ENCODE measurements around the gene ESYT3. TPM values are rescaled to one million over a fixed set of nuclear protein-coding genes. Genes with fewer than 3 reads are reported as not detected.

The ESYT3 gene
- total and polyA plus RNA-seq, 2 of the 8 experiments (the other 6 are each of a cell fraction or from before 2014, with no cell fraction given), result 4.4 to 7.3 TPM

DNA sequence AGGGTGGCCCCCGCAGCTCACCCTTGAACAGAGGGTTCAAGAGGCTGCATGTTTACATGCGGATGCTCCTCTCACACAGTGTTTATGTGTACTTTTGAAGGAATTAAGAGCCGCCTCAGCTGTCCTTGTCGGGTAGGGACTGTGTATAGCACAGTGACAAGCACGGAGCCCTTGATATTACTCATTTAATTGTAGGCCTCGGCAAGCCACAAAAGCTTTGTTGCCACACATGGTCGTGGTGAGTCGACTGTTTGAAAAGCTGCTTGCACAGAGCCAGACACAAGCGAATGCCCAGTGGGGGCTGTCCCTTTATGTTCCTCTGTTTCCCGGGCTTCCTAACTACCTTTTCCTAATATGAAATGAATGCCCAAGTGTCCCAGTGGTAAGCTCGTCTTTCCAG, 4.5 kb downstream of the ESYT3 start:
- Histone ChIP-seq H2BK12ac (ENCODE audit: low read depth, low read length) (no peak overlapping the region), H3K4ac (replicated peaks; ENCODE audit: insufficient read length, low read depth, low read length) (no peak overlapping the region), H4K20me1 (replicated peaks in 1 of 2; ENCODE audit: control insufficient read depth in 1 of 2, insufficient read depth in 2 of 2, low read length in 2 of 2) (peaks cover 0 to 2% of the 10 kb centered on the region in 2 experiments), H2BK20ac (ENCODE audit: low read length) (no peak overlapping the region), H4K5ac (ENCODE audit: insufficient read length, low read depth, low read length) (no peak overlapping the region), H3K36me3 (ENCODE audit: control insufficient read depth in 2 of 4, insufficient read depth in 4 of 4, low read length in 3 of 4) (peaks cover 0 to 2% (median 0%) of the 10 kb centered on the region in 4 experiments; a peak in 1 of 8 replicates), H3K4me2 (ENCODE audit: insufficient read depth in 1 of 2, low read depth in 2 of 2, low read length in 2 of 2) (no peak overlapping the region), H3K79me1 (ENCODE audit: low read depth, low read length) (peaks cover 3% of the 10 kb centered on the region; the same call in 1 of the 2 replicates), H3K79me2 (ENCODE audit: control insufficient read depth in 1 of 2, insufficient read depth in 2 of 2, low read length in 2 of 2) (no peaks in the 10 kb centered on the region), H4K8ac (ENCODE audit: extremely low read depth, insufficient read depth, low read length) (no peak overlapping the region), H3K23ac (ENCODE audit: insufficient read length) (no peak overlapping the region), H3K18ac (ENCODE audit: extremely low read depth, low read length) (no peak overlapping the region), H3K56ac (replicated peaks; ENCODE audit: insufficient read length, low read depth, low read length) (no peak overlapping the region), H4K91ac (replicated peaks; ENCODE audit: insufficient read length, low read length) (no peak overlapping the region), H3K27ac (ENCODE audit: low read depth, low read length) (no peak overlapping the region), H3K4me3 (ENCODE audit: extremely low read depth in 1 of 4, insufficient read depth in 2 of 4, low read depth in 3 of 4, low read length in 4 of 4) (no peak overlapping the region), H2AK5ac (ENCODE audit: low read depth, low read length) (no peak overlapping the region), H3K14ac (ENCODE audit: insufficient read length) (no peak overlapping the region), H3K27me3 (replicated peaks in 1 of 4; ENCODE audit: control insufficient read depth in 3 of 4, extremely low read depth in 1 of 4, insufficient read depth in 3 of 4, low read length in 3 of 4) (peaks cover 13 to 31% (median 25%) of the 10 kb centered on the region in 4 experiments), H2AFZ (ENCODE audit: low read length) (no peak overlapping the region), H3K4me1 (replicated peaks in 1 of 4; ENCODE audit: control insufficient read depth in 3 of 4, insufficient read depth in 4 of 4, low read length in 3 of 4) (peaks cover 3 to 16% (median 6%) of the 10 kb centered on the region in 4 experiments), H3K9ac (replicated peaks in 1 of 4; ENCODE audit: extremely low read depth in 1 of 4, low read depth in 3 of 4, low read length in 3 of 4) (no peak overlapping the region), H2BK15ac (ENCODE audit: low read length) (no peak overlapping the region), H3K23me2 (ENCODE audit: low read depth, low read length) (peaks cover 8% of the 10 kb centered on the region; the same call in 1 of the 2 replicates), H3K9me3 (ENCODE audit: insufficient read depth in 2 of 2, low read depth in 1 of 2, low read length in 1 of 2) (peaks cover 2 to 5% of the 10 kb centered on the region in 2 experiments), H2BK120ac (replicated peaks; ENCODE audit: low read depth, low read length) (no peak overlapping the region), H2BK5ac (ENCODE audit: low read depth, low read length) (no peak overlapping the region)
- no peak for DNase-seq (ENCODE audit: low read depth in 1 of 2, low spot score in 2 of 2)
- 88% methylated on average over 11 of the region's 11 CpGs; no CpG with 5 or more reads in 1 of the 2 experiments for WGBS, 2 experiments (ENCODE audit: extremely low coverage in 1 of 2, insufficient coverage in 1 of 2, insufficient read length in 1 of 2, insufficient replicate concordance in 2 of 2, low coverage in 1 of 2, low lambda C conversion rate in 2 of 2, missing lambda C conversion rate in 1 of 2)
- CTCF ChIA-PET (ENCODE audit: partially characterized antibody), result interaction anchor here (0.6 to 5.7 kb wide), 6 partner anchors 12 to 442 kb away, joined by 3 to 31 read pairs (median 4); no protein-coding TSS in a partner anchor
- TF ChIP-seq YY1 (IDR thresholded peaks at IDR 0.05; ENCODE audit: low read depth, low read length) (no peak), CTBP2 (IDR thresholded peaks at IDR 0.05; ENCODE audit: borderline replicate concordance, insufficient read depth, insufficient read length, low read length) (no peak), SIX5 (IDR thresholded peaks at IDR 0.05; ENCODE audit: low read depth, low read length) (no peak), CHD1 (IDR thresholded peaks at IDR 0.05; ENCODE audit: low read depth, low read length) (no peak), NANOG (IDR thresholded peaks at IDR 0.05; ENCODE audit: insufficient read depth, low read depth, low read length, poor library complexity, severe bottlenecking) (no peak)
- no peak for FAIRE-seq
- POLR2A ChIA-PET (ENCODE audit: partially characterized antibody), result no interaction called here

All from H1 (cell line).